VCaP (cell line): ENCODE measurements around the gene SYNPO2.
"Not testable (repeated sequence)": the region's sequence is repeated elsewhere in the genome, so short reads cannot be mapped to it uniquely, and the experiment has no call there.

Source experiments
- H3K27ac ChIP-seq: fragments of 450-650 bp; 2 replicates; pipeline ENCODE4 v1.5.1; 2017
- TF ChIP-seq, protein P1 (sequence below): fragments of 450-650 bp; conservative IDR thresholded peaks from 2 replicates; pipeline ENCODE4 v1.5.1; 2017; ENCODE audit warnings: mild to moderate bottlenecking, moderate library complexity

The SYNPO2 gene

DNA sequence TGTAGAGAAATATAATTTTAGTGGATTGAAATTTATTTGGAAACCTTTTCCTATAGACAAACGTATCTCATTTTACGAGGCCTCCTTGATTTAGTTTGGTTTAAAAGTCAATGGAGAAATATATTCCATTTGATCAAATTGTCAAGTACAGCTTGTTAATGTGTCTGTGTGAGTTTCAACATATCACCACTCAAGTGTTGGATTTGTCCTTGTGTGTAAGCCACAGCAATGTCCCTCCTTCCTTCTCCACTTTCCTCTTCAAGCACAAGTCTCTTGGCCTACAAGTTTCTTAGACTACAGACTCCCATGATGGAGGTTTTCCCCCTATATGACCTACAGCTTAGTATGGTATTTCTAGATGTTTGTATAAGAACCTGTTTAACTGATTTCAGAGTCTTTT, 104.7 kb downstream of the SYNPO2 start:
- TF ChIP-seq, protein P1, sequence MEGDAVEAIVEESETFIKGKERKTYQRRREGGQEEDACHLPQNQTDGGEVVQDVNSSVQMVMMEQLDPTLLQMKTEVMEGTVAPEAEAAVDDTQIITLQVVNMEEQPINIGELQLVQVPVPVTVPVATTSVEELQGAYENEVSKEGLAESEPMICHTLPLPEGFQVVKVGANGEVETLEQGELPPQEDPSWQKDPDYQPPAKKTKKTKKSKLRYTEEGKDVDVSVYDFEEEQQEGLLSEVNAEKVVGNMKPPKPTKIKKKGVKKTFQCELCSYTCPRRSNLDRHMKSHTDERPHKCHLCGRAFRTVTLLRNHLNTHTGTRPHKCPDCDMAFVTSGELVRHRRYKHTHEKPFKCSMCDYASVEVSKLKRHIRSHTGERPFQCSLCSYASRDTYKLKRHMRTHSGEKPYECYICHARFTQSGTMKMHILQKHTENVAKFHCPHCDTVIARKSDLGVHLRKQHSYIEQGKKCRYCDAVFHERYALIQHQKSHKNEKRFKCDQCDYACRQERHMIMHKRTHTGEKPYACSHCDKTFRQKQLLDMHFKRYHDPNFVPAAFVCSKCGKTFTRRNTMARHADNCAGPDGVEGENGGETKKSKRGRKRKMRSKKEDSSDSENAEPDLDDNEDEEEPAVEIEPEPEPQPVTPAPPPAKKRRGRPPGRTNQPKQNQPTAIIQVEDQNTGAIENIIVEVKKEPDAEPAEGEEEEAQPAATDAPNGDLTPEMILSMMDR: no peak
- H3K27ac ChIP-seq: no peak overlapping the region

DNA sequence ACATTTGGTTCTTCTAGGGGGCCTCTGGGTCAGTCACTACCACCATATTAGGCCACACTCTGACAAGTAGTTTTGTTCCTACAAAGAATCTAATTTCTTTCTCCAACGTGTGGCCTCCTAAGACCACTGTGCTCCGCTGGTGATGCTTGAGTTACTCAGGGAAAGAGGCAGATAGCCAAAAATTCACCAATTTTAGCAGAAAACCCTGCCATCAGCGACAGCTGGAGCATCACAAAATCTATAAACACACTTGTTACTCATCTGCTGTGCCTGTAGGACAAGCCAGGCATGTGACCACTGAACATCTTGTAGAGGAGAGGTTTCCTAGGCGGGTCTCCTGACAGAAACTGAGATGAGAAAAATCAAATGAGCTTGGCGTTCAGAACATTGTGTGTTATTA, 105.4 kb downstream of the SYNPO2 start:
- TF ChIP-seq, protein P1: no peak
- no peak overlapping the region for H3K27ac ChIP-seq

DNA sequence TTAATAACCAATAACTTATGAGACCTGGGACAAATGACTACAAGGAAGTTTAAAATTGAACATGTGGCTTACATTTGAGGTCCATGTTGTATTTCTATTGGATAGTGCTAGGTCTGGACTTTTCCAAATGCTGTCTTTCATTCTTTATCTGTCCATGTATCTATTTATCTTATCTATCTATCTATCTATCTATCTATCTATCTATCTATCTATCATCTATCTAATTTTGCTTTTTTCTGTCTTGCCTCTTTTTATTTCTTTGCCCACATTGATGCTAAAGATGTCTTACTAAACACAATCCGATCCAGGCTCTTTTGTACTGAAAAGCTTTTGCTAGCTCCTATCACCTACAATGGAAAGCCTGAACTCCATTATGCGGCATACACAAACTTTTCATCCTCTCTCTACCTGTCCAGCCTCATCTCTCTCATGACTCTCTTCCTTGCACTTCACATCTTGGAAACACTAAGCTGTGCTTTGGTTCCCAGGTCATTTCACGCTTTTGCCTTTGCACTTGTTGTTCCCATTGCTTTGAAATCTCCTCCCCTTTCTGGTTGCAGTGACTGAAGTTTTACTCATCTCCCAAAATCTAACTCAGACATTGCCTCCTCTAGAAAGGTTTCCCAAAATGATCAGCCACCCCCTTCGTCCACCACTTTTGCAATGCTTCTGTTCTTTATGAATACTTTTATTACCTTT, 107.2 kb downstream of the SYNPO2 start:
- TF ChIP-seq, protein P1: no peak
- no peak overlapping the region for H3K27ac ChIP-seq

DNA sequence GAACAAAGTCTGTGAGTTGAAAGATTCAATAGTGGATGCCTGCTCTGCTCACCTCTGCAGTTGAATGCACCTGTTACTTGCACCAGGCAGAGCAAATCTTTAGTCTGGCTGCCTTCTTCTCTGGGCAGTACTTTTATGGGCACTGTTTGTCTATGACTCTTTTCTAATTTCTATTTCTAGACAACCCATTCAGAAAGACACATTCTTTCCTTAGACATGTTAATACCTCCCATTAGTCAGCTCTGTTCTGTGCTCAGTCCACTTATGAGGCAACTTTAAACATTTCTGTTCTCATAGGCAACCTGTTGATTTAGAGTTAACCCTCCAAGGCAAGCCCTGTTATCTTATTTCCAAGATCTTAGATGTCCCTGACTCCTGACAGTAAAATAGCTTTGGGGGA, 108.9 kb downstream of the SYNPO2 start:
- TF ChIP-seq, protein P1: no peak
- no peak overlapping the region for H3K27ac ChIP-seq

DNA sequence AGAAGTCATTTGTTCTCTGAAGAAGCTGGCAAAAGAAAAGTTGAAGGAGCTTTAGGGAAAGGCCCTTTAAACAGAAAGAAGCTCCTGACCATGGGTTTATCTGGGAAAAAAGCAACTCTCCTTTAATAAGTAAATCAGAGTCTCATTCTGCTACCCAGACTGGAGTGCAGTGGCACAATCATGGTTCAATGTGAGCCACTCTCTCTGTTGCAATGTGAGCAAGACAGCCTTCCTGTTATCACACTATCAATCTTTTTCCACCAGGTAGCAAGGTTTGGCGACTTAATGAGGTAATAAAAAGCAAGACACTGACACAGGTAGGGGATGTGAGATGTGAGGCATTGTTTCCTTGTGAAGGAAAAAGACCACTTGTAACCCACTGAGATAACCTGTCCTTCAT, 111.3 kb downstream of the SYNPO2 start:
- TF ChIP-seq, protein P1: no peak
- H3K27ac ChIP-seq: peak overlapping the region; percentile 28; the same call in 1 of the 2 replicates

DNA sequence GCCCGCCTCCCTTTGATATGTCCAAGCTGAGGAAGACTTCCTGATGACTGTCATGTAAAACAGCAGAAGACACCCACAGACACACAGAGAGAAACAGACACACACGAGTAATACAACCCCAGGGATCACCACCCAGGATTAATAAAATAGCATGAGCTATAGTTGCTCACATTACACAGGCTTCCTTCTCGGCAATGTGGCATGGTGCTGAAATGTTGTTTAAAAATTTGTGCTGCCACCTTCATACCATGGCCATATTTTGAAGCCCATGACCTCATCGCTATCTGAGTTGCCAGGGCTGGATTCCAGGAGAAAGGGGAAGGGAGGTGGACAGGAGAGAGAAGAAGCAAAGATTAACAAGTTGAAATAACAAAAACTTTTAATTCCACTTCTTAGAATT, 111.7 kb downstream of the SYNPO2 start:
- TF ChIP-seq, protein P1: no peak

DNA sequence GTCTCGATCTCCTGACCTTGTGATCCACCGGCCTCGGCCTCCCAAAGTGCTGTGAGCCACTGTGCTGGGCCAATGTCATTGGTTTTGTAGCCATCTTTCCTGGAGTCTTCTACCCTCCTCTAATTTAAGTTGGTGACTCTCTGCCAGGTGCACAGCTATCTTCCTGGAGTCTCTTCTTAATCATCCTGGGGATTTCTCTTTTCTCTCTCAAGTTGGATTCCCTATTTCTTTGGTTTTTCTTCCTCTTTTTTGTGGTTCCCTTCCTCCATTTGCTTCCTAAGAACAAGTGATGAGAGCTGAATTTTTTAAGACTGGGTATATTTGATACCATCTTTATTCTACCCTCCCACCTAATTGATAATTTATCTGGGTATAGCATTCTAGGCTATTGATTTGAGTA, 113.8 kb downstream of the SYNPO2 start:
- H3K27ac ChIP-seq: no peak overlapping the region
- TF ChIP-seq, protein P1: no peak

More for the DNA sequence above, 111.7 kb downstream of the SYNPO2 start:
- peak overlapping the region; percentile 28; the same call in 1 of the 2 replicates for H3K27ac ChIP-seq

DNA sequence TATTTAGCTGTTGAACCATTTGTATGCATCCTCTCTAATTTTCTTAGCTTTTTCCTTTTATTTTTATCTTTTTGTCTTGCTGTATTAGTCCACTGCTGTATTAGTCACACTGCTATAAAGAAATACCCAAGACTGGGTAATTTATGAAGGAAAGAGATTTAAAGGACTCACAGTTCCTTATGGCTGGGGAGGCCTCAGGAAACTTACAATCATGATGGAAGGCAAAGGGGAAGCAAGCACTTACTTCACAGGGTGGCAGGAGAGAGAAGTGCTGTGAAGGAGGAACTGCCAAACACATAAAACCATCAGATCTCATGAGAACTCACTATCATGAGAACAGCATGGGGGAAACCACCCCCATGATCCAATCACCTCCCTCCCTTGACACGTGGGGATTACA, 114.3 kb downstream of the SYNPO2 start:
- H3K27ac ChIP-seq: not testable (repeated sequence)
